K562 (cell line): ENCODE measurements around the gene TMC4. TPM values are rescaled to one million over a fixed set of nuclear protein-coding genes. Genes with fewer than 3 reads are reported as not detected.

Experiments
- HDAC8 ChIP-seq: fragments of 450-650 bp; IDR thresholded peaks from 2 replicates; pipeline ENCODE4 v1.6.1; 2016; ENCODE audit warnings: mild to moderate bottlenecking, missing genetic modification characterization, moderate library complexity, missing compliant biosample characterization
- HNRNPH1 ChIP-seq: fragments of 200-400 bp; formaldehyde crosslinking; optimal IDR thresholded peaks from 2 replicates; pipeline ENCODE3; 2017; ENCODE audit warnings: low read depth, mild to moderate bottlenecking, low read length, moderate library complexity
- KLF10 ChIP-seq: fragments of 250-450 bp; sonication (Bioruptor Pico); IDR thresholded peaks from 2 replicates; pipeline ENCODE4 v1.6.1; 2021; ENCODE audit warnings: matching md5 sums
- RBFOX2 ChIP-seq: fragments of 200-400 bp; formaldehyde crosslinking; IDR thresholded peaks from 2 replicates; pipeline ENCODE4 v1.6.1; 2017; ENCODE audit warnings: low read depth, mild to moderate bottlenecking, low read length, moderate library complexity
- ZNF408 ChIP-seq: fragments of 250-450 bp; sonication (Bioruptor Pico); IDR thresholded peaks from 2 replicates; pipeline ENCODE4 v1.4.0; 2020; ENCODE audit warnings: low read depth, mild to moderate bottlenecking, moderate library complexity
- ZNF780A ChIP-seq: fragments of 250-450 bp; sonication (Bioruptor Pico); IDR thresholded peaks from 2 replicates; pipeline ENCODE4 v1.5.0; 2021; ENCODE audit warnings: mild to moderate bottlenecking
- polyA plus RNA-seq, 8 experiments: library from polyadenylated mRNA; depleted of rRNA in 4 of 8; stranded (reverse) in 5 of 8; unstranded in 3 of 8; fragments of >200 nt; fragmentation: Nextera tagmentation in 2 of 8; fragmentation: Illumina TruSeq in 1 of 8; extraction: Ambion mirVana in 2 of 8; extraction: Trizol in 1 of 8; gene quantifications; 2 replicates each; pipeline versions ENCODE4 v1.2.1 to v1.2.3, GENCODE V29; 2011 to 2014; ENCODE audit warnings: inconsistent platforms in 1 of 8, missing spikeins in 1 of 8
- total RNA-seq, 7 experiments: library from RNA; depleted of rRNA in 6 of 7; stranded (reverse); fragments of >200 nt in 6 of 7; fragmentation: Illumina TruSeq in 2 of 7; extraction: Trizol in 2 of 7; gene quantifications; 2 replicates each; pipeline versions ENCODE4 v1.2.1 to v1.2.3, GENCODE V29; 2011 to 2021; ENCODE audit warnings: low replicate concordance in 1 of 7
- TF ChIP-seq, protein P1 (sequence below), 2 experiments: fragments of 450-650 bp in 1 of 2; sonication (generic) in 1 of 2; formaldehyde crosslinking in 1 of 2; IDR thresholded peaks; 2 replicates each; pipeline versions ENCODE4 v1.7.1 to v1.9.0; 2016 to 2022; ENCODE audit warnings: inconsistent platforms in 1 of 2, mild to moderate bottlenecking in 1 of 2, missing genetic modification reagents in 1 of 2
- TF ChIP-seq, protein P2 (sequence below): fragments of 250-450 bp; sonication (Bioruptor Pico); IDR thresholded peaks from 2 replicates; pipeline ENCODE4 v1.5.0; 2022; ENCODE audit warnings: mild to moderate bottlenecking
- TF ChIP-seq, protein P3 (sequence below): fragments of 450-650 bp; IDR thresholded peaks from 2 replicates; pipeline ENCODE4 v1.6.1; 2016; ENCODE audit warnings: mild to moderate bottlenecking
- TF ChIP-seq, protein P4 (sequence below): sonication (generic); formaldehyde crosslinking; IDR thresholded peaks from 2 replicates; pipeline ENCODE4 v1.8.1; 2022; ENCODE audit warnings: missing genetic modification reagents

Gene TMC4
- total and polyA plus RNA-seq, 9 of the 15 experiments (the other 6 are each of a cell fraction or from before 2014, with no cell fraction given), result 0.12 to 0.79 (median 0.36) TPM; not detected in 2

DNA sequence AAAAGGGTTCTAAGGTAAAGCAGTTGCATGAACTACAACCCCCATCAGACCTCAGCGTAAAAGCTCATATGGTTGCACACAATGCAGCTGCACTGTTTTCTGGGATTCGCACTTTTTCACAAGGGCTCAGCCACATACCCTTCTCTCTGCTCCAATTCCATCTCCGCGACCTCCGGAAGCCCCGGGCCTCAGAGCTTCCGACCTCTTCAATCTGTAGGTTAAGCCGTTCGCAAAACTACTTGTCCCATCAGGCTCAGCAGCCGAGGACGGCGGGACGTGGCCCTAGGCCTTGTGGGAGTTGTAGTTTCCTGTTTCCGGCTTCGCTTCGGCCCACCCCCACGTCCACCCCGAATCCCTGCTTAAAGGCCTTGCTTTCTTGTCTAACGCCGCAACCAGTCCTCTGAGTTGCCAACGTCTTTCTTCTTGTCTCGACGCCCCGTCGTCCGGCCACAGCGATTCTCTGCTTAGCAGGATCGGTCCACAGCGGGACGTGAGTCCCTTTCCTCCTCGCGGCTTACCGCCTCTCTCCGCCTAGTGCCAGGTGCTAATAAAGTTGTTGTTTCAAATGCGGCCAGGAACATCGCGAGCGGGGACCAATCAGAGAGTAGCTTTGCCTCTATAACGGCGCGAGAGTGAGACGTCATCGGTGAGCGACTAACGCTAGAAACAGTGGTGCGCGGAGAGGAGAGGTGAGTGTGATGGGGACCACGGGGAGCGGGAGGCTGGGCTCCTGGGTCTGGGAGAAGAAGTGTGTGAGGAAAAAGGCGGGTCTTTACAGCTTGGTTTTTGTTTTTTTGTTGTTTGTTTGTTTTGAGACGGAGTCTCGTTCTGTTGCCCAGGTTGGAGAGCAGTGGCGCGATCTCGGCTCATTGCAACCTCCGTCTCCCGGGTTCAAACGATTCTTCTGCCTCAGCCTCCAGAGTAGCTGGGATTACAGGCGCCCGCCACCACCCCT is 57.6 kb downstream of the TMC4 start, which contains the start of the genes PRPF31 and TFPT (continued):
- TF ChIP-seq KLF10 (CRISPR knock-in tag), result no peak
- TF ChIP-seq ZNF408 (CRISPR knock-in tag), result no peak
- TF ChIP-seq, protein P1, sequence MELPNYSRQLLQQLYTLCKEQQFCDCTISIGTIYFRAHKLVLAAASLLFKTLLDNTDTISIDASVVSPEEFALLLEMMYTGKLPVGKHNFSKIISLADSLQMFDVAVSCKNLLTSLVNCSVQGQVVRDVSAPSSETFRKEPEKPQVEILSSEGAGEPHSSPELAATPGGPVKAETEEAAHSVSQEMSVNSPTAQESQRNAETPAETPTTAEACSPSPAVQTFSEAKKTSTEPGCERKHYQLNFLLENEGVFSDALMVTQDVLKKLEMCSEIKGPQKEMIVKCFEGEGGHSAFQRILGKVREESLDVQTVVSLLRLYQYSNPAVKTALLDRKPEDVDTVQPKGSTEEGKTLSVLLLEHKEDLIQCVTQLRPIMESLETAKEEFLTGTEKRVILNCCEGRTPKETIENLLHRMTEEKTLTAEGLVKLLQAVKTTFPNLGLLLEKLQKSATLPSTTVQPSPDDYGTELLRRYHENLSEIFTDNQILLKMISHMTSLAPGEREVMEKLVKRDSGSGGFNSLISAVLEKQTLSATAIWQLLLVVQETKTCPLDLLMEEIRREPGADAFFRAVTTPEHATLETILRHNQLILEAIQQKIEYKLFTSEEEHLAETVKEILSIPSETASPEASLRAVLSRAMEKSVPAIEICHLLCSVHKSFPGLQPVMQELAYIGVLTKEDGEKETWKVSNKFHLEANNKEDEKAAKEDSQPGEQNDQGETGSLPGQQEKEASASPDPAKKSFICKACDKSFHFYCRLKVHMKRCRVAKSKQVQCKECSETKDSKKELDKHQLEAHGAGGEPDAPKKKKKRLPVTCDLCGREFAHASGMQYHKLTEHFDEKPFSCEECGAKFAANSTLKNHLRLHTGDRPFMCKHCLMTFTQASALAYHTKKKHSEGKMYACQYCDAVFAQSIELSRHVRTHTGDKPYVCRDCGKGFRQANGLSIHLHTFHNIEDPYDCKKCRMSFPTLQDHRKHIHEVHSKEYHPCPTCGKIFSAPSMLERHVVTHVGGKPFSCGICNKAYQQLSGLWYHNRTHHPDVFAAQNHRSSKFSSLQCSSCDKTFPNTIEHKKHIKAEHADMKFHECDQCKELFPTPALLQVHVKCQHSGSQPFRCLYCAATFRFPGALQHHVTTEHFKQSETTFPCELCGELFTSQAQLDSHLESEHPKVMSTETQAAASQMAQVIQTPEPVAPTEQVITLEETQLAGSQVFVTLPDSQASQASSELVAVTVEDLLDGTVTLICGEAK (IDR thresholded peaks at IDR 0.05), result peak; percentile 100
- TF ChIP-seq, protein P1 (CRISPR knock-in tag; IDR thresholded peaks at IDR 0.05), result peak; percentile 100
- TF ChIP-seq, protein P2, sequence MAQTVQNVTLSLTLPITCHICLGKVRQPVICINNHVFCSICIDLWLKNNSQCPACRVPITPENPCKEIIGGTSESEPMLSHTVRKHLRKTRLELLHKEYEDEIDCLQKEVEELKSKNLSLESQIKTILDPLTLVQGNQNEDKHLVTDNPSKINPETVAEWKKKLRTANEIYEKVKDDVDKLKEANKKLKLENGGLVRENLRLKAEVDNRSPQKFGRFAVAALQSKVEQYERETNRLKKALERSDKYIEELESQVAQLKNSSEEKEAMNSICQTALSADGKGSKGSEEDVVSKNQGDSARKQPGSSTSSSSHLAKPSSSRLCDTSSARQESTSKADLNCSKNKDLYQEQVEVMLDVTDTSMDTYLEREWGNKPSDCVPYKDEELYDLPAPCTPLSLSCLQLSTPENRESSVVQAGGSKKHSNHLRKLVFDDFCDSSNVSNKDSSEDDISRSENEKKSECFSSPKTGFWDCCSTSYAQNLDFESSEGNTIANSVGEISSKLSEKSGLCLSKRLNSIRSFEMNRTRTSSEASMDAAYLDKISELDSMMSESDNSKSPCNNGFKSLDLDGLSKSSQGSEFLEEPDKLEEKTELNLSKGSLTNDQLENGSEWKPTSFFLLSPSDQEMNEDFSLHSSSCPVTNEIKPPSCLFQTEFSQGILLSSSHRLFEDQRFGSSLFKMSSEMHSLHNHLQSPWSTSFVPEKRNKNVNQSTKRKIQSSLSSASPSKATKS (CRISPR knock-in tag), result no peak
- TF ChIP-seq RBFOX2, result peak; percentile 84
- TF ChIP-seq HDAC8 (tag), result peak; percentile 69; the same call in 1 of the 2 replicates
- TF ChIP-seq, protein P3, sequence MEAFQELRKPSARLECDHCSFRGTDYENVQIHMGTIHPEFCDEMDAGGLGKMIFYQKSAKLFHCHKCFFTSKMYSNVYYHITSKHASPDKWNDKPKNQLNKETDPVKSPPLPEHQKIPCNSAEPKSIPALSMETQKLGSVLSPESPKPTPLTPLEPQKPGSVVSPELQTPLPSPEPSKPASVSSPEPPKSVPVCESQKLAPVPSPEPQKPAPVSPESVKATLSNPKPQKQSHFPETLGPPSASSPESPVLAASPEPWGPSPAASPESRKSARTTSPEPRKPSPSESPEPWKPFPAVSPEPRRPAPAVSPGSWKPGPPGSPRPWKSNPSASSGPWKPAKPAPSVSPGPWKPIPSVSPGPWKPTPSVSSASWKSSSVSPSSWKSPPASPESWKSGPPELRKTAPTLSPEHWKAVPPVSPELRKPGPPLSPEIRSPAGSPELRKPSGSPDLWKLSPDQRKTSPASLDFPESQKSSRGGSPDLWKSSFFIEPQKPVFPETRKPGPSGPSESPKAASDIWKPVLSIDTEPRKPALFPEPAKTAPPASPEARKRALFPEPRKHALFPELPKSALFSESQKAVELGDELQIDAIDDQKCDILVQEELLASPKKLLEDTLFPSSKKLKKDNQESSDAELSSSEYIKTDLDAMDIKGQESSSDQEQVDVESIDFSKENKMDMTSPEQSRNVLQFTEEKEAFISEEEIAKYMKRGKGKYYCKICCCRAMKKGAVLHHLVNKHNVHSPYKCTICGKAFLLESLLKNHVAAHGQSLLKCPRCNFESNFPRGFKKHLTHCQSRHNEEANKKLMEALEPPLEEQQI, result 0 out of 2 replicates have a peak, but pooled peaks have one; percentile 14
- no peak for TF ChIP-seq HNRNPH1
- TF ChIP-seq, protein P4, sequence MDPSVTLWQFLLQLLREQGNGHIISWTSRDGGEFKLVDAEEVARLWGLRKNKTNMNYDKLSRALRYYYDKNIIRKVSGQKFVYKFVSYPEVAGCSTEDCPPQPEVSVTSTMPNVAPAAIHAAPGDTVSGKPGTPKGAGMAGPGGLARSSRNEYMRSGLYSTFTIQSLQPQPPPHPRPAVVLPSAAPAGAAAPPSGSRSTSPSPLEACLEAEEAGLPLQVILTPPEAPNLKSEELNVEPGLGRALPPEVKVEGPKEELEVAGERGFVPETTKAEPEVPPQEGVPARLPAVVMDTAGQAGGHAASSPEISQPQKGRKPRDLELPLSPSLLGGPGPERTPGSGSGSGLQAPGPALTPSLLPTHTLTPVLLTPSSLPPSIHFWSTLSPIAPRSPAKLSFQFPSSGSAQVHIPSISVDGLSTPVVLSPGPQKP (CRISPR knock-in tag), result no peak
- TF ChIP-seq ZNF780A (CRISPR knock-in tag), result no peak
